ENCODE measurements around the gene LMAN1L.
A peak's percentile ranks its signal among the peaks of the same experiment; 100 is the strongest.

Gene LMAN1L

GRCh38 chr15:74812533-74812932 is at the start of gene LMAN1L:
TSS of gene LMAN1L (plus strand) at chr15:74812835. CDS start at chr15:74812855, 20 bp downstream.
- H3K4me1 Mint-ChIP-seq: peaks cover 8% of the 10 kb centered on the region
- no peaks in the 10 kb centered on the region for H3K36me3 Mint-ChIP-seq (ENCODE audit: low read depth)
- H3K4me3 Mint-ChIP-seq: no peak within 1 kb of the TSS
- no peak for TF ChIP-seq CTCF (IDR thresholded peaks at IDR 0.05; ENCODE audit: unreplicated experiment in 3 of 3)
- peaks cover 4% of the 10 kb centered on the region for H3K27me3 Mint-ChIP-seq (ENCODE audit: low read depth)
- no peaks in the 10 kb centered on the region for H3K9me3 Mint-ChIP-seq
- no peak within 1 kb of the TSS for H3K27ac Mint-ChIP-seq

- no peak overlapping the region for H3K27ac Mint-ChIP-seq
- H3K9me3 Mint-ChIP-seq: no peaks in the 10 kb centered on the region
- H3K4me3 Mint-ChIP-seq: no peak overlapping the region
These were observed 49.2 kb upstream of the LMAN1L start for GRCh38 chr15:74763416-74763815.

GRCh38 chr15:74767167-74768098 is 45.2 kb upstream of the LMAN1L start:
- Mint-ChIP-seq H3K36me3 (ENCODE audit: low read depth) (no peaks in the 10 kb centered on the region), H3K4me3 (no peak overlapping the region), H3K4me1 (peaks cover 18% of the 10 kb centered on the region), H3K27me3 (ENCODE audit: low read depth) (peaks cover 18% of the 10 kb centered on the region), H3K9me3 (no peaks in the 10 kb centered on the region), H3K27ac (no peak overlapping the region)
- no peak for TF ChIP-seq CTCF (IDR thresholded peaks at IDR 0.05; ENCODE audit: unreplicated experiment in 3 of 3)

More at GRCh38 chr15:74763416-74763815, 49.2 kb upstream of the LMAN1L start:
- Mint-ChIP-seq H3K36me3 (ENCODE audit: low read depth) (no peaks in the 10 kb centered on the region), H3K4me1 (peaks cover 12% of the 10 kb centered on the region), H3K27me3 (ENCODE audit: low read depth) (peaks cover 12% of the 10 kb centered on the region)
- no peak for TF ChIP-seq CTCF (IDR thresholded peaks at IDR 0.05; ENCODE audit: unreplicated experiment in 3 of 3)

- no peak overlapping the region for H3K27ac Mint-ChIP-seq
- H3K4me1 Mint-ChIP-seq: peaks cover 11% of the 10 kb centered on the region
- TF ChIP-seq CTCF (IDR thresholded peaks at IDR 0.05; ENCODE audit: unreplicated experiment in 3 of 3): no peak
- H3K9me3 Mint-ChIP-seq: no peaks in the 10 kb centered on the region
- H3K27me3 Mint-ChIP-seq (ENCODE audit: low read depth): peaks cover 18% of the 10 kb centered on the region
- no peaks in the 10 kb centered on the region for H3K36me3 Mint-ChIP-seq (ENCODE audit: low read depth)
- H3K4me3 Mint-ChIP-seq: peak overlapping the region in 2 of 3 experiments; percentile 50 to 52
These were observed 44.4 kb upstream of the LMAN1L start for GRCh38 chr15:74768099-74768770.

GRCh38 chr15:74768771-74769342 is 43.8 kb upstream of the LMAN1L start:
- H3K9me3 Mint-ChIP-seq: no peaks in the 10 kb centered on the region
- H3K36me3 Mint-ChIP-seq (ENCODE audit: low read depth): no peaks in the 10 kb centered on the region
- peaks cover 11% of the 10 kb centered on the region for H3K4me1 Mint-ChIP-seq
- peak overlapping the region; percentile 37 to 52 (median 50) for H3K4me3 Mint-ChIP-seq
- peaks cover 18% of the 10 kb centered on the region for H3K27me3 Mint-ChIP-seq (ENCODE audit: low read depth)
- TF ChIP-seq CTCF (IDR thresholded peaks at IDR 0.05; ENCODE audit: unreplicated experiment in 3 of 3): peak; percentile 81 to 83 (median 83)
- H3K27ac Mint-ChIP-seq: no peak overlapping the region
